ENCODE data around the gene ZNF442.
"Not testable (repeated sequence)": the region's sequence is repeated elsewhere in the genome, so short reads cannot be mapped to it uniquely, and the experiment has no call there.

- TF ChIP-seq EZH2 (optimal IDR thresholded peaks at IDR 0.05; ENCODE audit: low read depth, low read length); CTCF (IDR thresholded peaks at IDR 0.05; ENCODE audit: low read length): not testable (repeated sequence)
Observed at GRCh38 chr19:12386365-12386764, 20.9 kb upstream of the ZNF442 start.

All from MM.1S (cell line).